H1 (cell line): Measurements from ENCODE around the gene MKNK2. TPM values are rescaled to one million over a fixed set of nuclear protein-coding genes. Genes with fewer than 3 reads are reported as not detected.
A peak's percentile ranks its signal among the peaks of the same experiment; 100 is the strongest.

Source experiments
- CTCF ChIA-PET: fragments of 300-600 bp; sonication (Branson Sonifier 250); formaldehyde crosslinking; loops from one replicate; lab custom pipeline; 2021; ENCODE audit not compliant: partially characterized antibody; lab: Charles Lee
- POLR2A ChIA-PET: fragments of 300-600 bp; sonication (Branson Sonifier 250); formaldehyde crosslinking; loops from one replicate; lab custom pipeline; 2021; ENCODE audit warnings: inconsistent platforms; ENCODE audit not compliant: partially characterized antibody; lab: Charles Lee
- DNase-seq, 2 experiments: peaks; one replicate each; pipeline versions ENCODE4 v3.0.0 to v3.0.0-alpha.2; 2010 to 2022; ENCODE audit warnings: low spot score in 2 of 2, low read depth in 1 of 2, mixed read lengths in 1 of 2
- FAIRE-seq: peaks from 2 replicates; lab custom pipeline; 2011; peaks lifted over from hg19 to GRCh38; lab: Jason Lieb, UNC
- H2AFZ ChIP-seq: 2 replicates; pipeline ENCODE4 v1.8.1; 2012; ENCODE audit warnings: low read length, inconsistent platforms
- H2AK5ac ChIP-seq: 2 replicates; pipeline ENCODE4 v1.6.1; 2013; ENCODE audit warnings: low read depth, low read length
- H2BK120ac ChIP-seq: replicated peaks from 2 replicates; pipeline ENCODE3; 2013; ENCODE audit warnings: low read depth, low read length, inconsistent platforms
- H2BK12ac ChIP-seq: 2 replicates; pipeline ENCODE4 v1.6.1; 2013; ENCODE audit warnings: low read depth, low read length
- H2BK15ac ChIP-seq: 2 replicates; pipeline ENCODE4 v1.6.1; 2013; ENCODE audit warnings: low read length
- H2BK20ac ChIP-seq: 2 replicates; pipeline ENCODE4 v1.6.1; 2013; ENCODE audit warnings: low read length
- H2BK5ac ChIP-seq: 2 replicates; pipeline ENCODE4 v1.6.1; 2013; ENCODE audit warnings: low read depth, low read length
- H3K14ac ChIP-seq: 2 replicates; pipeline ENCODE4 v1.6.1; 2013; ENCODE audit warnings: inconsistent platforms; ENCODE audit not compliant: insufficient read length
- H3K18ac ChIP-seq: 2 replicates; pipeline ENCODE4 v1.6.1; 2013; ENCODE audit warnings: low read length; ENCODE audit errors: extremely low read depth
- H3K23ac ChIP-seq: 2 replicates; pipeline ENCODE4 v1.6.1; 2013; ENCODE audit warnings: inconsistent platforms; ENCODE audit not compliant: insufficient read length
- H3K23me2 ChIP-seq: 2 replicates; pipeline ENCODE4 v1.6.1; 2013; ENCODE audit warnings: low read depth, low read length
- H3K27ac ChIP-seq: 2 replicates; pipeline ENCODE4 v1.6.1; 2011; ENCODE audit warnings: low read depth, low read length, inconsistent platforms
- H3K27me3 ChIP-seq, 4 experiments: replicated peaks in 1 of 4; 1 replicate in 1 of 4; 2 replicates in 3 of 4; pipeline versions ENCODE4 v1.6.1 to v1.8.1; 2011 to 2013; ENCODE audit warnings: low read length in 3 of 4, mild to moderate bottlenecking in 3 of 4, inconsistent platforms in 2 of 4, mixed read lengths in 2 of 4, moderate library complexity in 1 of 4; ENCODE audit not compliant: control insufficient read depth in 3 of 4, insufficient read depth in 3 of 4; ENCODE audit errors: extremely low read depth in 1 of 4
- H3K36me3 ChIP-seq, 4 experiments: 2 replicates each; pipeline versions ENCODE4 v1.6.1 to v1.8.1; 2011 to 2013; ENCODE audit warnings: mild to moderate bottlenecking in 4 of 4, low read length in 3 of 4, moderate library complexity in 2 of 4, control low read depth in 1 of 4, inconsistent platforms in 1 of 4; ENCODE audit not compliant: insufficient read depth in 4 of 4, control insufficient read depth in 2 of 4
- H3K4ac ChIP-seq: replicated peaks from 2 replicates; pipeline ENCODE3; 2013; ENCODE audit warnings: low read length, low read depth, mixed read lengths, inconsistent platforms; ENCODE audit not compliant: insufficient read length
- H3K4me1 ChIP-seq, 4 experiments: replicated peaks in 1 of 4; 1 replicate in 1 of 4; 2 replicates in 3 of 4; pipeline versions ENCODE4 v1.6.1 to v1.8.1; 2011 to 2013; ENCODE audit warnings: low read length in 3 of 4, inconsistent platforms in 2 of 4, mixed read lengths in 1 of 4; ENCODE audit not compliant: insufficient read depth in 4 of 4, control insufficient read depth in 3 of 4
- H3K4me2 ChIP-seq, 2 experiments: 2 replicates each; pipeline versions ENCODE4 v1.6.1 to v1.8.1; 2011 to 2013; ENCODE audit warnings: low read depth in 2 of 2, low read length in 2 of 2, control low read depth in 1 of 2, inconsistent platforms in 1 of 2, mild to moderate bottlenecking in 1 of 2; ENCODE audit not compliant: insufficient read depth in 1 of 2
- H3K4me3 ChIP-seq, 4 experiments: fragments of 200-600, 300-600 bp in 1 of 4; sonication (generic), shearing (Covaris generic), sonication (Bioruptor Twin) in 1 of 4; 2 replicates each; pipeline versions ENCODE4 v1.5.1 to v1.8.1; 2011 to 2016; ENCODE audit warnings: low read length in 4 of 4, low read depth in 3 of 4, control low read depth in 2 of 4, inconsistent platforms in 2 of 4, mild to moderate bottlenecking in 2 of 4, mixed read lengths in 1 of 4, moderate library complexity in 1 of 4; ENCODE audit not compliant: insufficient read depth in 2 of 4; ENCODE audit errors: extremely low read depth in 1 of 4
- H3K56ac ChIP-seq: replicated peaks from 2 replicates; pipeline ENCODE3; 2013; ENCODE audit warnings: low read depth, mild to moderate bottlenecking, mixed read lengths, low read length, inconsistent platforms; ENCODE audit not compliant: insufficient read length
- H3K79me1 ChIP-seq: 2 replicates; pipeline ENCODE4 v1.6.1; 2013; ENCODE audit warnings: low read depth, low read length, control low read depth
- H3K79me2 ChIP-seq, 2 experiments: 2 replicates each; pipeline versions ENCODE4 v1.6.1 to v1.8.1; 2012 to 2013; ENCODE audit warnings: low read length in 2 of 2, mild to moderate bottlenecking in 2 of 2, inconsistent platforms in 1 of 2; ENCODE audit not compliant: insufficient read depth in 2 of 2, control insufficient read depth in 1 of 2
- H3K9ac ChIP-seq, 4 experiments: replicated peaks in 1 of 4; 1 replicate in 1 of 4; 2 replicates in 3 of 4; pipeline versions ENCODE4 v1.6.1 to v1.8.1; 2011 to 2013; ENCODE audit warnings: low read depth in 3 of 4, low read length in 3 of 4, control low read depth in 2 of 4, mild to moderate bottlenecking in 2 of 4, moderate library complexity in 2 of 4, inconsistent platforms in 1 of 4; ENCODE audit errors: extremely low read depth in 1 of 4
- H3K9me3 ChIP-seq, 2 experiments: 2 replicates each; pipeline versions ENCODE4 v1.6.1 to v1.8.1; 2012 to 2013; ENCODE audit warnings: mild to moderate bottlenecking in 2 of 2, moderate library complexity in 2 of 2, control low read depth in 1 of 2, inconsistent platforms in 1 of 2, low read depth in 1 of 2, low read length in 1 of 2, mixed read lengths in 1 of 2; ENCODE audit not compliant: insufficient read depth in 2 of 2
- H4K20me1 ChIP-seq, 2 experiments: replicated peaks in 1 of 2; 2 replicates each; pipeline versions ENCODE3 to v1.8.1; 2011 to 2013; ENCODE audit warnings: inconsistent platforms in 2 of 2, low read length in 2 of 2, mild to moderate bottlenecking in 1 of 2; ENCODE audit not compliant: insufficient read depth in 2 of 2, control insufficient read depth in 1 of 2
- H4K5ac ChIP-seq: 2 replicates; pipeline ENCODE4 v1.6.1; 2013; ENCODE audit warnings: low read length, low read depth, mixed read lengths, inconsistent platforms; ENCODE audit not compliant: insufficient read length
- H4K8ac ChIP-seq: 2 replicates; pipeline ENCODE4 v1.8.0; 2013; ENCODE audit warnings: mild to moderate bottlenecking, moderate library complexity, low read length, inconsistent platforms; ENCODE audit not compliant: insufficient read depth; ENCODE audit errors: extremely low read depth
- H4K91ac ChIP-seq: replicated peaks from 2 replicates; pipeline ENCODE3; 2013; ENCODE audit warnings: low read length, mixed read lengths, inconsistent platforms; ENCODE audit not compliant: insufficient read length
- ASH2L ChIP-seq: fragments of 200-600, 300-600 bp; sonication (generic); IDR thresholded peaks from one replicate; pipeline ENCODE4 v1.7.1; 2017; ENCODE audit warnings: low read length
- CHD1 ChIP-seq: IDR thresholded peaks from 2 replicates; pipeline ENCODE4 v1.6.1; 2012; ENCODE audit warnings: low read depth, low read length, improper control_type of control experiment
- EGR1 ChIP-seq: IDR thresholded peaks from 2 replicates; pipeline ENCODE4 v1.6.1; 2011; ENCODE audit warnings: low read depth, low read length, borderline replicate concordance
- HDAC2 ChIP-seq, 2 experiments: fragments of 300-600 bp in 1 of 2; sonication (generic) in 1 of 2; IDR thresholded peaks; 2 replicates each; pipeline ENCODE4 v1.6.1; 2011 to 2012; ENCODE audit warnings: low read depth in 2 of 2, low read length in 2 of 2, mild to moderate bottlenecking in 2 of 2, moderate library complexity in 2 of 2, borderline replicate concordance in 1 of 2, inconsistent platforms in 1 of 2
- HDAC6 ChIP-seq: IDR thresholded peaks from one replicate; pipeline ENCODE4 v1.7.1; 2012; ENCODE audit warnings: low read depth, mild to moderate bottlenecking, inconsistent platforms, low read length, moderate library complexity
- PHF8 ChIP-seq: fragments of 200-600 bp; sonication (generic); conservative IDR thresholded peaks from 2 replicates; pipeline ENCODE4 v1.7.1; 2012; ENCODE audit warnings: low read depth, mild to moderate bottlenecking, inconsistent platforms, low read length, moderate library complexity
- RAD21 ChIP-seq, 2 experiments: IDR thresholded peaks in 1 of 2; conservative IDR thresholded peaks in 1 of 2; 2 replicates each; pipeline ENCODE4 v1.6.1; 2011; ENCODE audit warnings: low read depth in 2 of 2, low read length in 2 of 2, improper control_type of control experiment in 1 of 2, inconsistent platforms in 1 of 2, mild to moderate bottlenecking in 1 of 2, moderate library complexity in 1 of 2
- SIX5 ChIP-seq: IDR thresholded peaks from 2 replicates; pipeline ENCODE4 v1.6.1; 2011; ENCODE audit warnings: mild to moderate bottlenecking, low read depth, low read length
- SP1 ChIP-seq: IDR thresholded peaks from 2 replicates; pipeline ENCODE4 v1.6.1; 2011; ENCODE audit warnings: low read depth, low read length
- SP2 ChIP-seq: IDR thresholded peaks from 2 replicates; pipeline ENCODE4 v1.6.1; 2012; ENCODE audit warnings: mild to moderate bottlenecking, low read length, inconsistent platforms
- SP4 ChIP-seq: IDR thresholded peaks from 2 replicates; pipeline ENCODE4 v1.6.1; 2012; ENCODE audit warnings: low read length, inconsistent platforms
- SUZ12 ChIP-seq: fragments of 200-600 bp; sonication (generic); IDR thresholded peaks from 2 replicates; pipeline ENCODE4 v1.6.1; 2012; ENCODE audit warnings: mild to moderate bottlenecking, inconsistent platforms, low read length, moderate library complexity, mixed read lengths
- WGBS, 2 experiments: shearing (Covaris generic) in 1 of 2; methylation state at CpG; one replicate each; pipeline versions ENCODE4 v1.1.6 to v1.1.7; 2013 to 2015; ENCODE audit warnings: low lambda C conversion rate in 2 of 2, mixed read lengths in 2 of 2, inconsistent platforms in 1 of 2, low coverage in 1 of 2, missing lambda C conversion rate in 1 of 2; ENCODE audit not compliant: insufficient replicate concordance in 2 of 2, insufficient coverage in 1 of 2, insufficient read length in 1 of 2; ENCODE audit errors: extremely low coverage in 1 of 2, missing lambda C conversion rate in 1 of 2; 5-methylcytosine and 5-hydroxymethylcytosine counted together
- polyA plus RNA-seq, 7 experiments: library from polyadenylated mRNA; depleted of rRNA in 3 of 7; stranded (reverse) in 5 of 7; unstranded in 2 of 7; fragments of >200 nt in 5 of 7; fragments of 200-250 nt in 2 of 7; gene quantifications; 1 replicate in 5 of 7; 2 replicates in 1 of 7; 4 replicates in 1 of 7; pipeline versions ENCODE4 v1.2.1 to v1.2.3, GENCODE V29; 2011 to 2013; ENCODE audit warnings: missing spikeins in 2 of 7, mixed read lengths in 2 of 7
- total RNA-seq: library from RNA; stranded (reverse); fragmentation: NEBNext Ultra II Directional; extraction: Animal tissue kit (Norgen Biotek cat#: 25700); gene quantifications from 2 replicates; pipeline ENCODE4 v1.2.1, GENCODE V29; 2021
- TF ChIP-seq, protein P1 (sequence below): IDR thresholded peaks from 2 replicates; pipeline ENCODE4 v1.6.1; 2012; ENCODE audit warnings: inconsistent platforms

MKNK2 gene
- total and polyA plus RNA-seq, 2 of the 8 experiments (the other 6 are each of a cell fraction or from before 2014, with no cell fraction given) = 163 to 166 TPM

DNA sequence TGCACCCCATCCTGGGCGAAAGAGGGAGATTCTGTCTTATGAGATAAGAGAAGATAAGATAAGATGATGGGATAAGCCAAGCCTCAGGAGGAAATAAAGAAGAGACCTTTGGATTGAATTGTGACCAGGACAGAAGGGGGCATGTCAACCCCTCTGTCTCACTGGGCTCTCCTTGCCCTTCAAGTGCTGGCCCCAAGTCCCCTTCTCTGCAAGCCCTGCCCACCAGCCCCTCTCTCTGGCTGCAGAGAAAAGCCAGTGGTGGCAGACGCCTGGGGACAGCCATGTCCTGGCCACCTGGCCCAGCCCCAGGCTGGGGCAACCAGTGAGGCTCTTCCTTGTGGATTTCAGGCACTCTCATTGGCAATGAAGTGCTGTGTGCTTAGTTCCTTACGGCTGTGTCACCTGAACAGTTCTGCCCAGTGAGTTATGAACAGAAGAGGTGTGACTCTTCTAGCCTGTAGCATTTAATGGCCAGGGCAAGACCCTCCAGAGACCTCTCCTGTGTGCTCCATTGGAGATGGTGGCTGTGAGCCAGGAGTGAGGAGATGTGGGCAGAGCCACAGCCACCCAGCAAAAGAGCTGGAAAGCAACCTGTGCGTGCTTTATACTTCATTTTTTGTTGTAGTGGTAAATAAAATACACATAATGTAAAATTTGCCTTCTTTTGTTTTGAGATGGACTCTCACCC lies 29.4 kb downstream of the MKNK2 start:
- Histone ChIP-seq H2BK15ac (no peak overlapping the region), H3K27ac (no peak overlapping the region), H3K4me3 (no peak overlapping the region), H3K56ac (no peak overlapping the region), H3K4ac (no peak overlapping the region), H2BK5ac (no peak overlapping the region), H4K8ac (no peak overlapping the region), H4K91ac (no peak overlapping the region), H2BK12ac (0 out of 2 replicates have a peak overlapping the region, but pooled peaks have one; percentile 9), H3K9me3 (0 out of 4 replicates have a peak, but pooled peaks cover 2 to 3% of the 10 kb centered on the region in 2 experiments), H3K4me1 (no peaks in the 10 kb centered on the region), H2AK5ac (no peak overlapping the region), H3K36me3 (no peaks in the 10 kb centered on the region), H3K79me2 (no peaks in the 10 kb centered on the region), H3K23me2 (no peaks in the 10 kb centered on the region), H3K18ac (no peak overlapping the region), H4K5ac (no peak overlapping the region), H3K27me3 (no peaks in the 10 kb centered on the region), H2AFZ (no peak overlapping the region), H4K20me1 (no peaks in the 10 kb centered on the region), H3K4me2 (no peak overlapping the region), H3K79me1 (no peaks in the 10 kb centered on the region), H3K9ac (no peak overlapping the region), H3K14ac (no peak overlapping the region), H2BK120ac (no peak overlapping the region), H3K23ac (no peak overlapping the region), H2BK20ac (no peak overlapping the region)
- CTCF ChIA-PET = interaction anchor here (0.6 to 2.3 kb wide), 10 partner anchors 11 to 487 kb away, joined by 3 to 11 read pairs (median 4); no protein-coding TSS in a partner anchor
- no peak for FAIRE-seq
- POLR2A ChIA-PET = interaction anchor here (0.6 to 27.5 kb wide), 4 partner anchors 9 to 76 kb away, joined by 3 to 524 read pairs (median 5); partner anchors contain the start of gene MKNK2
- no peak for DNase-seq
- 85% methylated on average over 4 of the region's 4 CpGs; no CpG with 5 or more reads in 1 of the 2 experiments for WGBS, 2 experiments
- TF ChIP-seq SUZ12 = no peak
- no peak for TF ChIP-seq SP2
- no peak for TF ChIP-seq SIX5
- TF ChIP-seq SP4 = no peak
- no peak for TF ChIP-seq SP1
- TF ChIP-seq CHD1 = no peak
- TF ChIP-seq, protein P1, sequence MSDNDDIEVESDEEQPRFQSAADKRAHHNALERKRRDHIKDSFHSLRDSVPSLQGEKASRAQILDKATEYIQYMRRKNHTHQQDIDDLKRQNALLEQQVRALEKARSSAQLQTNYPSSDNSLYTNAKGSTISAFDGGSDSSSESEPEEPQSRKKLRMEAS = no peak
- no peak for TF ChIP-seq EGR1
- TF ChIP-seq ASH2L = no peak
- TF ChIP-seq HDAC2 (IDR thresholded peaks at IDR 0.05; ENCODE audit: borderline replicate concordance in 1 of 2, low read depth in 2 of 2, low read length in 2 of 2) = no peak
- no peak for TF ChIP-seq RAD21 (IDR thresholded peaks at IDR 0.05 in 1 of 2, conservative IDR thresholded peaks at IDR 0.05 in 1 of 2; ENCODE audit: low read depth in 2 of 2, low read length in 2 of 2)
- no peak for TF ChIP-seq HDAC6
- no peak for TF ChIP-seq PHF8
